HG02610 (cell line): ENCODE measurements around the gene DHX32.

ENCODE experiments used
- ATAC-seq: cut with Tn5 transposase; IDR thresholded peaks from one replicate; pipeline ENCODE4 v1.9.1; 2021; ENCODE audit warnings: mild to moderate bottlenecking, moderate library complexity; ENCODE audit not compliant: unreplicated experiment

The DHX32 gene

DNA sequence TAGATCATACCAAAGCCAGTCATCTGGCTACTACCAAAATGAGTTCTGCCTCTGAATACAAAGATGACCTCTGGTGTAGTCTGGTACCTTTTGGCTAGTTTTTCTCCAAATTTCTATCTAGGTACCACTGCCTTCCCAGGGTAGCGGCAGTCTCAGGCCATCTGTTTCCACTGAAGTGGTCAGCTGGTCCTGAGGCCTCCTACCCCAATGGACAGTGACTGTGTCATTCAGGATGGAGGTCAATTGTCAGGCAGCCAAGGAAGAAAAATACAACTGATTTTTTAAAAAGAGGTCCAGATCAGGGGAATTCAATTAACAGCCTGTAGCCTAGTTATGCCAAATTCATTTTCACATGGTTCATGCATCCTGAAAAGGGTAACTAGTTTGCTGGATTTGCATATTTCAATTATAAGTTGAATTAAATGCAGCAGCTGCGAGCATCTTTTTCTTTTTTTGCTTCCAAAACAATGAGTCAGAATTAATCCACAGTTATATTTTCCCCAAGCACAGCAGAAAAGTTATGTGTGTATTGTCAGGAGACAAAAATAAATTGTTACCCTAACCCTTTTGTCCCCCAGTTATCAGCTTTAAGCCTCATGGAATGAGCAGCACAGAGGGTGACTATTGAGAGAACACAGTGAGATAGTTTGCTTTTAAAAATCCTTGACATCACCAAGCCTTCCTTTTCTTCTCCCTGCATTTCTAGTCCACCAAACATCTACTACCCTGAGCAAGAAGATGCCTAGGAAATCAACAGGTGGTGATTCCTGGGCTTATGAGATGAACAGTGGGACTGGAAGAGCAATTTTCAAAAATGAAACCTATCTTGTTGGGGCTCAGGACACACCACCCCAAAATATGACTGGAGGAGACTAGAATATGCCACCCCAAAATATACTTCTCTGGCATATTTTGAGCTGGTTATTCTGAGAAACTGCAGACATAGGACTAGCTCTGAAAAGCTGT is 30.0 kb downstream of the DHX32 start:
- no peak for ATAC-seq

- ATAC-seq = no peak
Observed at GRCh38 chr10:125849448-125849847, 31.6 kb downstream of the DHX32 start.

DNA sequence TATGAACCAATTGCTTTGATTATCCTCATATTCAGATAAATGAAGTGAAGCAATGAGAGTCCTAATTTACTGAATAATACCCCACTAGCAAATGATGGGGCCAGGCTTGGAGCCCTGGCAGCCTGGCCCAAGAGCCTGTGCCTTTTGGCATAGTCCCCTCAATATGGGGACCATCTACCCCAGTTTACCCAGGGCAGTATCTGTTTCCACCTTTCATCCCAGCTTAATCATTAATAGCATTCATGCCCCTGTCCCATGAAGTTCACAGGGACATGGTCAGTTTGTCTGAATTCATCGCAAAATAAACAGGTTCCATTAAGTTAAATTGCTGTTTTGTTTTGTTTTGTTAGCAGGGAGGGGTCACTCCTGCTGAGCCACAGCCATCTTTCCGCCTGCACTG is 32.2 kb downstream of the DHX32 start:
- ATAC-seq = no peak

DNA sequence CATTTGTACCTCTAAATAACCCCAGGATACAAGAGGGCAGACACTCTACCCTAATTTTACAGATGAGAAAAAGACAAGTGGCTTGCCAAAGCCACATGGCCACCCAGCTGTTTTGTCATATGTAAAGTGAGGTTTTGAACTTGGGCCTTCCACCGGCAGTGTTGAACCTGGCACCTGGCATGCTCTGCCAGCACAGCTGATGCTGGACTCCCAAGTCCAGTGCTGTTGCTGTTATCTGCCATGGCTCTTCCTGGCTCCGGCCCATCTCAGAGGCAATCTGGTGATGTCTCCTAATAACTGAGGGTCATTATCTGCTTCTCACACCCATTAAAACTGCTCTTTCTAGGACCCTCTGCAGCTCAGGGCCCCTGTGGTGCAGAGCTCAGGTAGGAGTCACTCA is 32.7 kb downstream of the DHX32 start:
- no peak for ATAC-seq

DNA sequence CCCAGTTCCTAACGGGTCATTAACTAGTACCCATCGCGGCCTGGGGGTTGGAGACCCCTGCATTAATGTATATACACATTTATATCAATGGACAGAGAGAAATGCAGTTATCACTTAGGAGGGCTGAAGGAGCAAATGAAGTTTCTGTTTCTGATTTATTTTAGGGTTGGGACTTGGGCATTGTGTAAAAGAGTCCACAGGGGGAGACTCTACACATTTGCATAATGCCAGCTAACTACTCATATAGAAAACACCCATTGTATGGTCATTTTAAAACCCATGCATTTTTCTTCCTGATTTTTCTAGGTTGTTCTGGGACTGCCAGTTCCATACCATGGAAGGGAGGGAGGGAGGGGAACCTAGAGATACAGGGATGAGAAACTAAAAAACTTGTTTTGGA is 34.2 kb downstream of the DHX32 start:
- no peak for ATAC-seq

DNA sequence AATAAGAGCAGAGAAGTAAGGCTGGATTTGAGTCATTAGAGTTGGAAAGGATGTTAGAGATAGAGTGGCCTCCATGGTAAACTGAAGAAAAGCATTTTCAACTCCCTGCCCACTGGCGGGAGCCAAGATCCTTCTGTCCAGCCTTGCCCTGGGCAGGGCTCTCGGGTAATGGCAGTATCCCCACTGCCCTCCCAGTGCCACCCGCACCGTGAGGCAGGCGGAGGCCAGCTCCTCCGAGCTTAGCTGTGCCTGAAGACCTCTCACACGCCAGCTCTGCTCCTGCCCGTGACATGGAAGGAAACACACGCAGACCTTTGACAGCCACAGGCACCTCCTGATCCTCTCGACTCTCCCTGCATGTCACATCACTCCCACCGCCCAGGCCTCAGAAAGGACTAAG is 35.5 kb downstream of the DHX32 start:
- no peak for ATAC-seq

GRCh38 chr10:125844751-125845221 is 36.3 kb downstream of the DHX32 start:
- ATAC-seq = no peak

- ATAC-seq = no peak
Observed at GRCh38 chr10:125843603-125844329, 37.3 kb downstream of the DHX32 start.

- ATAC-seq = no peak
Observed at GRCh38 chr10:125840955-125841354, 40.1 kb downstream of the DHX32 start.

DNA sequence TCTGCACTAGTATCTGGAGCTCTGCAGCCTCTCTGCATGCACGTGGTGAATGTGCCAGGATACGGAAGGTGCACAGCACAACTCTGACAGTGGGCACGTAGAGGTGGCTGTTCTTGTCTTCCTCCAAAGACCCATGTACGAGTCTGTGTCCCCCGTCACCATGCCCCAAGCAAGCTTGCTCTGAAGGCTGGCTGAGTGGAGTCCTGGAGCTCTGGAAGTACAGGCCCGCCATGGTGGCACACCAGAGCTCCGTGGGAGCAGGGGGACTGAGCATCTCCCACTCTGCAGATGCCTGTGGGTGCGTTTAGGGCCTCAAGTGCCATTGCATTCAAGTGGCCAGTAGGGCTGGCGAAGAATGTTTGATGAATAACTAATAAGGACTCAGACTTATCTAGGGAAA is 40.7 kb downstream of the DHX32 start:
- no peak for ATAC-seq

GRCh38 chr10:125838802-125839575 is 42.1 kb downstream of the DHX32 start:
- ATAC-seq = no peak

DNA sequence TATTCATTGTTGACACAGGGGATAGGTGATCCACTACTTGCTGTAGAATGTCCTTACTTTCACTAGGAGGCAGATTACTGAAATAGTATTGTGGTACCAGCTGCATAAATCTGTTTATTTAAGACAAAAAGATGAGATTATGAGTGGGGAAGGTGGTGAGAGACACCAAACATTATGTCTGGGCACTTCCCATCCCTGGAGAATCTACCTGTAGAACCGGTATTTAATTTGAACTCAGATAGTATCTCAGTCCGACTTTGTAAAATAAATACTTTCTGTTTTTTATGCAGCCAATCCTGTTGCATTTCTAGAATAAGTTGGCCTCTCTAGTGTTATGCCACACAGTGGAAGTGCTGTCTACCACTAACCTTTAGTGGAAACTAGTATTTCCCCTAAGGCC is 44.3 kb downstream of the DHX32 start:
- ATAC-seq = no peak

DNA sequence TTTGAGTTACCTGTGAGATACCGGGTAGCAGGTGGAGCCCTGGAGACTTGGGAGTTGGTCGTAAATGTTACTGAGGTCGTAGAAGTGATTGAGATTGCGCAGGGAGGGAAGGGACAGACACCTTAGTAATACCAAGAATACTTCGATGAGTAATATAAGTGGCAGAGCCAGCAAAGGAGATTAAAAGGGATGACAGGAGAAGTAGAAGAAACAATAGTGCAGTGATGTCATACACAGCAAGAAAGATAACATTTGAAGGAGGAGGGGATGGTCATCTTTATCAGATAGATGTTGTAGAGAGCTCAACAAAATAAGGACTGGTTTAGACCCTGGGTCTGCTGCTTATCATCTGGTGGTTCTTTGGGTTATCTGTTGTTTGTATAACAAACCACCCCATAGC is 52.8 kb downstream of the DHX32 start:
- ATAC-seq = no peak

DNA sequence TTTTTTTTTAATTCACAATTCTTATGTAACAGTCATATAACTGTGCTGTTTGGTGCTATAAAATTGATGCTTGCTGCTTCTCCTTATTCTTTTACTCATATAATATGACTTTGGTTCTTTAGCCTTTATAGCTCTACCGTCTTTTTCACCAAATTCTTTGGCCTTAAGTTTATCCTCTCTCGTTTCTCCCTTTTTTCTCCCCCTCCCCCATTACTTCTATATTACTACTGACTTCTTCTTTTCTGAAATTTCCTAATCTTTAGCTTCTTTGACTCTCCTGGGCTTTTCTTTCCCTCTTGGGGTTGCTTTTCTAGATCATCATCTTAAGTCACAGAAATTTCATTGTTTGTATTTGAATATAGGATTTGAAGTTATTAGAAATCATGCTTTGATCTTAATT is 54.0 kb downstream of the DHX32 start:
- no peak for ATAC-seq

- no peak for ATAC-seq
Observed at GRCh38 chr10:125824736-125825135, 56.4 kb downstream of the DHX32 start.

GRCh38 chr10:125823663-125824251 is 57.3 kb downstream of the DHX32 start:
- ATAC-seq = no peak

- ATAC-seq = peak; percentile 73
Observed at GRCh38 chr10:125822878-125823662, 58.0 kb downstream of the DHX32 start, which contains the start of the genes BCCIP and UROS. BCCIP (plus strand) TSS chr10:125823546; CDS start chr10:125823558, 12 bp downstream. UROS (minus strand) TSS chr10:125823258; CDS start chr10:125816499, 6,759 bp downstream.

DNA sequence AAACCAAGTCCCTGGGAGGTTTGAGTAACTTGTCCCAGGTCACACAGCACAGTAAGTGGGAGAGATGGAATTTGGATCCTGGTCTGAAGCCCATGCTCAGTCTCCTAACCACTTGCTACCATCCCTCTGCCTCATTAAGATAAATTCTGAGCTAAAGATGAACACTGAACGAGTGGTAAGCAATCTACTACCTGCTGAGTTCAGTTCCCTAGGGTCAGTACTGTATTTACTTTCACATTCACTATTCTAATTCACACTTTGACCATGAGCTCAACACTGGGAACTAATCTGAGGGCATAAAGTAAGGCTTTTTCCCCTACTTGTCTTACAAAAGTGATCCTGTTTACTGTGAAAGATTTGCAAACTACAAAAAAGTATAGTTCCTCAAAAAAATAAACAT is 60.4 kb downstream of the DHX32 start:
- ATAC-seq = peak; percentile 67

GRCh38 chr10:125817337-125817946 is 63.6 kb downstream of the DHX32 start:
- ATAC-seq = no peak
